Prostate gland (tissue), 2 donors: Measurements from ENCODE around the gene NMNAT3. TPM values are rescaled to one million over a fixed set of nuclear protein-coding genes. Genes with fewer than 3 reads are reported as not detected.

Experiments
- DNase-seq: peaks from one replicate; pipeline ENCODE4 v3.0.0-alpha.2; 2019; ENCODE audit warnings: low spot score
- H3K27ac ChIP-seq, 2 donors: fragments of 200-600 bp; sonication (generic); 2 replicates each; pipeline ENCODE4 v1.5.1; 2017 to 2019
- H3K27me3 ChIP-seq: fragments of 200-600 bp; sonication (generic); replicated peaks from 2 replicates; pipeline ENCODE4 v1.5.1; 2019; ENCODE audit not compliant: insufficient read depth
- H3K36me3 ChIP-seq, 2 donors: fragments of 200-600 bp; sonication (generic); 1 replicate in 1 of 2; 2 replicates in 1 of 2; pipeline versions ENCODE4 v1.5.1 to v1.8.1; 2017 to 2019
- H3K4me1 ChIP-seq: fragments of 200-600 bp; sonication (generic); replicated peaks from 2 replicates; pipeline ENCODE4 v1.5.1; 2019
- H3K4me3 ChIP-seq, 2 donors: fragments of 200-600 bp; sonication (generic); 2 replicates each; pipeline ENCODE4 v1.5.1; 2017 to 2019
- H3K9me3 ChIP-seq: fragments of 200-600 bp; sonication (generic); 2 replicates; pipeline ENCODE4 v1.5.1; 2017
- CTCF ChIP-seq, 4 experiments: fragments of 200-600 bp in 2 of 4; fragments of 450-650 bp in 2 of 4; sonication (generic) in 2 of 4; IDR thresholded peaks; 1 replicate in 3 of 4; 2 replicates in 1 of 4; pipeline ENCODE4 v1.5.1; 2016 to 2019; ENCODE audit warnings: antibody characterized with exemption in 4 of 4, mild to moderate bottlenecking in 2 of 4, moderate library complexity in 2 of 4
- POLR2A ChIP-seq: fragments of 450-650 bp; IDR thresholded peaks from one replicate; pipeline ENCODE4 v1.6.1; 2016; ENCODE audit warnings: antibody characterized with exemption, mild to moderate bottlenecking
- POLR2AphosphoS5 ChIP-seq: sonication (generic); formaldehyde crosslinking; IDR thresholded peaks from one replicate; pipeline ENCODE4 v1.6.1; 2017; ENCODE audit warnings: antibody characterized with exemption
- WGBS: methylation state at CpG from one replicate; pipeline ENCODE4 v1.1.5; 2018; 5-methylcytosine and 5-hydroxymethylcytosine counted together
- intact Hi-C: fragments of 100-400 bp; cut with DNase I; formaldehyde crosslinking; loops from one replicate; pipeline ENCODE4 v1.14.2; 2022
- total RNA-seq, 2 donors: library from RNA; depleted of rRNA; stranded (reverse); fragments of >200 nt; gene quantifications; one replicate each; pipeline ENCODE4 v1.1.0, GENCODE V29; 2016

The NMNAT3 gene
- total RNA-seq, 2 donors from 2014 or later: 11.9 to 15.6 TPM

GRCh38 chr3:139634111-139634635 lies 43.6 kb downstream of the NMNAT3 start:
- Histone ChIP-seq H3K4me1 (no peaks in the 10 kb centered on the region), H3K9me3 (no peaks in the 10 kb centered on the region), H3K36me3 (no peaks in the 10 kb centered on the region), H3K27ac (no peak overlapping the region), H3K27me3 (no peaks in the 10 kb centered on the region), H3K4me3 (no peak overlapping the region)
- WGBS: 83% methylated on average over 20 of the region's 20 CpGs
- intact Hi-C loops: no loop called here
- TF ChIP-seq POLR2AphosphoS5 (no peak), CTCF (IDR thresholded peaks at IDR 0.05) (no peak), POLR2A (no peak)
- no peak for DNase-seq

GRCh38 chr3:139633511-139633910 lies 44.3 kb downstream of the NMNAT3 start:
- 81% methylated on average over 6 of the region's 6 CpGs for WGBS
- intact Hi-C loops: no loop called here
- no peak for TF ChIP-seq CTCF (IDR thresholded peaks at IDR 0.05)
- TF ChIP-seq POLR2A: no peak
- no peak overlapping the region for H3K27ac ChIP-seq
- no peaks in the 10 kb centered on the region for H3K9me3 ChIP-seq
- H3K4me1 ChIP-seq: no peaks in the 10 kb centered on the region
- no peak overlapping the region for H3K4me3 ChIP-seq
- H3K36me3 ChIP-seq: no peaks in the 10 kb centered on the region
- no peaks in the 10 kb centered on the region for H3K27me3 ChIP-seq
- DNase-seq: no peak

GRCh38 chr3:139630542-139630941 lies 47.2 kb downstream of the NMNAT3 start:
- H3K27ac ChIP-seq: no peak overlapping the region
- 66% methylated on average over 4 of the region's 4 CpGs for WGBS
- no peaks in the 10 kb centered on the region for H3K4me1 ChIP-seq
- no peak for DNase-seq
- intact Hi-C loops: no loop called here
- H3K36me3 ChIP-seq: no peaks in the 10 kb centered on the region
- no peak overlapping the region for H3K4me3 ChIP-seq
- H3K9me3 ChIP-seq: no peaks in the 10 kb centered on the region
- H3K27me3 ChIP-seq: no peaks in the 10 kb centered on the region
- TF ChIP-seq POLR2A (no peak), CTCF (IDR thresholded peaks at IDR 0.05) (no peak), POLR2AphosphoS5 (no peak)

- DNase-seq: no peak
- 65% methylated on average over 3 of the region's 3 CpGs for WGBS
- intact Hi-C loops: no loop called here
Measured at GRCh38 chr3:139629033-139629432, 48.7 kb downstream of the NMNAT3 start.

More at GRCh38 chr3:139629033-139629432, 48.7 kb downstream of the NMNAT3 start:
- H3K36me3 ChIP-seq: no peaks in the 10 kb centered on the region
- no peak overlapping the region for H3K4me3 ChIP-seq
- H3K27me3 ChIP-seq: no peaks in the 10 kb centered on the region
- no peaks in the 10 kb centered on the region for H3K4me1 ChIP-seq
- H3K27ac ChIP-seq: no peak overlapping the region
- H3K9me3 ChIP-seq: no peaks in the 10 kb centered on the region
- no peak for TF ChIP-seq CTCF (IDR thresholded peaks at IDR 0.05)
- no peak for TF ChIP-seq POLR2AphosphoS5
- TF ChIP-seq POLR2A: no peak
